DOHH2 (cell line): ENCODE data around the gene RASA2.

ENCODE experiments used
- CTCF ChIP-seq: fragments of 200-600 bp; sonication (generic); IDR thresholded peaks from one replicate; pipeline ENCODE4 v1.5.1; 2014; ENCODE audit warnings: antibody characterized with exemption, mild to moderate bottlenecking, low read depth, low read length; ENCODE audit not compliant: poor library complexity, severe bottlenecking
- EZH2phosphoT487 ChIP-seq: fragments of 200-600 bp; sonication (generic); IDR thresholded peaks from 2 replicates; pipeline ENCODE4 v1.6.1; 2017; ENCODE audit warnings: borderline replicate concordance, mild to moderate bottlenecking, antibody characterized with exemption, low read length, moderate library complexity, mixed read lengths

GRCh38 chr3:141663993-141664392 is 177.2 kb downstream of the RASA2 start:
- TF ChIP-seq EZH2phosphoT487 (no peak), CTCF (no peak)
